ENCODE results near the gene GRHPR.
A peak's percentile ranks its signal among the peaks of the same experiment; 100 is the strongest.

DNA sequence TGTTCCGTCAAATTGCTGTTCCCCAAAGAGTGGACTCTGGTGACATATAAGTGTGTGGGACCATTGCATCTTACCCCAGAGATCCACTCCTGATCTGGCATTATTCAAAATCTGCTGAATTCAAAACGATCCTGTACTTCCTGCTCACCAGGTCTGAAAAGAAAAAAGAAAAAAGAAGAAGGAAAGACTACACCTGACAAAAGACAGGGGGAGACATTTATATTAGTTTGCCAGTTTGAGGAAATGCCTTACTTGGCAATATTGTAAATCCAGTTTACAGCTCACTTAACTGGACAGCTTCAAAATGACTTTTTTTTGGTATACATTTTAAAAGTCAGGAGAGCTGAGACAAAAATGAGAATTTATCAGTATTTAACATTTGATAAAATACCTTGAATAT, 15.0 kb upstream of the GRHPR start:
- TF ChIP-seq, protein P1, sequence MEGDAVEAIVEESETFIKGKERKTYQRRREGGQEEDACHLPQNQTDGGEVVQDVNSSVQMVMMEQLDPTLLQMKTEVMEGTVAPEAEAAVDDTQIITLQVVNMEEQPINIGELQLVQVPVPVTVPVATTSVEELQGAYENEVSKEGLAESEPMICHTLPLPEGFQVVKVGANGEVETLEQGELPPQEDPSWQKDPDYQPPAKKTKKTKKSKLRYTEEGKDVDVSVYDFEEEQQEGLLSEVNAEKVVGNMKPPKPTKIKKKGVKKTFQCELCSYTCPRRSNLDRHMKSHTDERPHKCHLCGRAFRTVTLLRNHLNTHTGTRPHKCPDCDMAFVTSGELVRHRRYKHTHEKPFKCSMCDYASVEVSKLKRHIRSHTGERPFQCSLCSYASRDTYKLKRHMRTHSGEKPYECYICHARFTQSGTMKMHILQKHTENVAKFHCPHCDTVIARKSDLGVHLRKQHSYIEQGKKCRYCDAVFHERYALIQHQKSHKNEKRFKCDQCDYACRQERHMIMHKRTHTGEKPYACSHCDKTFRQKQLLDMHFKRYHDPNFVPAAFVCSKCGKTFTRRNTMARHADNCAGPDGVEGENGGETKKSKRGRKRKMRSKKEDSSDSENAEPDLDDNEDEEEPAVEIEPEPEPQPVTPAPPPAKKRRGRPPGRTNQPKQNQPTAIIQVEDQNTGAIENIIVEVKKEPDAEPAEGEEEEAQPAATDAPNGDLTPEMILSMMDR (conservative IDR thresholded peaks at IDR 0.05; ENCODE audit: low read length): peak; percentile 86
- TF ChIP-seq EZH2phosphoT487 (IDR thresholded peaks at IDR 0.05; ENCODE audit: borderline replicate concordance, low read depth, low read length): no peak
